GM19023 (cell line): Measurements from ENCODE around the gene SGTA.
"Not testable (repeated sequence)": the region's sequence is repeated elsewhere in the genome, so short reads cannot be mapped to it uniquely, and the experiment has no call there.

ENCODE experiments used
- ATAC-seq: cut with Tn5 transposase; IDR thresholded peaks from one replicate; pipeline ENCODE4 v1.9.1; 2021; ENCODE audit warnings: mild to moderate bottlenecking, moderate library complexity; ENCODE audit not compliant: unreplicated experiment

SGTA gene

GRCh38 chr19:2715470-2716274 is 67.4 kb downstream of the SGTA start:
- ATAC-seq = no peak

- no peak for ATAC-seq
These were observed 68.4 kb downstream of the SGTA start for GRCh38 chr19:2714531-2715269.

GRCh38 chr19:2714102-2714501 is 69.0 kb downstream of the SGTA start:
- ATAC-seq = not testable (repeated sequence)

GRCh38 chr19:2713170-2713569 is 69.9 kb downstream of the SGTA start:
- not testable (repeated sequence) for ATAC-seq

- ATAC-seq = no peak
These were observed 71.2 kb downstream of the SGTA start for GRCh38 chr19:2711875-2712205.

GRCh38 chr19:2711172-2711874 is 71.8 kb downstream of the SGTA start:
- no peak for ATAC-seq

GRCh38 chr19:2706251-2706650 is 76.8 kb downstream of the SGTA start:
- no peak for ATAC-seq
